Lower leg skin (tissue), 3 donors: Measurements from ENCODE around the gene TSPAN7.

Experiments
- CTCF ChIP-seq, 3 donors: fragments of 450-650 bp; IDR thresholded peaks; one replicate each; pipeline ENCODE4 v1.5.1; 2016; ENCODE audit warnings: antibody characterized with exemption in 3 of 3, mild to moderate bottlenecking in 3 of 3, moderate library complexity in 2 of 3
- POLR2A ChIP-seq, 2 donors: fragments of 450-650 bp; IDR thresholded peaks; one replicate each; pipeline ENCODE4 v1.6.1; 2016 to 2017; ENCODE audit warnings: antibody characterized with exemption in 2 of 2, mild to moderate bottlenecking in 1 of 2, moderate library complexity in 1 of 2

GRCh38 chrX:38614485-38614884, 53.1 kb downstream of the TSPAN7 start:
- TF ChIP-seq POLR2A (IDR thresholded peaks at IDR 0.05), result no peak
- no peak for TF ChIP-seq CTCF (IDR thresholded peaks at IDR 0.05)
